Stimulated activated CD8-positive, alpha-beta memory T cell treated with anti-CD3 and anti-CD28 coated beads, Interleukin-7, amount 100 ng/mL, for 4 hours (primary cell): ENCODE results near the gene PPP1R36.
"Not testable (repeated sequence)": the region's sequence is repeated elsewhere in the genome, so short reads cannot be mapped to it uniquely, and the experiment has no call there.

Experiments
- DNase-seq, 2 donors: peaks; one replicate each; pipeline ENCODE4 v3.0.0-alpha.2; 2020; ENCODE audit warnings: low read depth in 2 of 2

The PPP1R36 gene

DNA sequence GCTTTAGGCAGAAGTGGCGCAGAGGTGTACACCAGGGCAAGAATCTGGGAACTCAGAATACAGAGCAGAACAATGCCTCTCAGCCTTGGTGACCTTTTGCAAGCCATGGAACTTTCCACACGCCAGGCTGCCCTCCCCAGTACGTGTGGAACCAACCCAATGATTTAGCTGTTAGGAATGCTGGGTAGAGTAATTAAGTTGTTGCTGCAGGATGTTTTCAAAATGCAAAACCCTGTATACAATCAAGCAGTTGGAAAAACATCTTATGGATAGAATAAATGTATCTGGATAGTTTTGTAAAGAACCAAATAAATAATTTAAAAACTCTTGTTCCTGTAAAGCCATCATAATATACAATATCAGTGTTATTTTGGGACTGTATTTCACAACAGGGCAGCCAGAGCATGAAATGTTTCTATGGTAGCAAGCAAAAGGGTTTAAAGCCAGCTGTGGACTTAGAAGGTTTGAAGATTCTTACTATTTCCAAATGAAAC lies 19.4 kb downstream of the PPP1R36 start:
- no peak for DNase-seq

GRCh38 chr14:64569646-64570045 lies 19.9 kb downstream of the PPP1R36 start:
- not testable (repeated sequence) for DNase-seq

DNA sequence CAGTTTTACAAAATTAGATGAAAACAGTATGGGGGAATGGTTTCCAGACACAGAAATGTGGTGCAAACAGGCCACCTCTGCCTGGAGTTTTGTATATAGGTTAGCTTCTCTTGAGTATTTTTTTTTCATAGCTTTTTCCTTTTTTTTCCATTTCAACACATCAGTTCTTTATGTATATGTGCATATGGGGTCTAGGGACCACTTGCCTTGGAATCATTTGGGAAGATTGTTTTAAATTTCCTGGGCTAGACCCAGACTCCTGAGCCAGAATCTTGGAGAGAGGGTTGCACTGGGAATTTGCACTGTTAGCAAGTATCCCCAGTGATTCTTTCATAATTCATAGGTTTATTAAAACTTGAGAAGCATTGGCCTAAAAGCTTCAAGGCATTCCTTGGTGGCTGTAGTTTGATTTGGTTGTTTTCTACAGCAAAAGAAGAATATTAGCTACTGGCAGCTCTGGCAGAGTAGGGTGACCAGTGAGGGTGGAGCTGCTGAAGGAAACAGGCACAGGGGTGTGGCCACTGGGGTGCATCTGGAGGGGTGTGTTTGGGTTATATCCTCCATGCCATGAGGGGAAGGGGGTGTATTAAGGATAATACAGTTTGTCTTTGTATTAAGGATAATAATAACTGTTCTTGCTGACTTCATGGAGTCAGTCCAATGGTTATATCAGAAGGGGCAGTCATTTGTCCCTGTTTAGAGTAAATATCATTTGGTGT lies 22.8 kb downstream of the PPP1R36 start:
- DNase-seq, result no peak

DNA sequence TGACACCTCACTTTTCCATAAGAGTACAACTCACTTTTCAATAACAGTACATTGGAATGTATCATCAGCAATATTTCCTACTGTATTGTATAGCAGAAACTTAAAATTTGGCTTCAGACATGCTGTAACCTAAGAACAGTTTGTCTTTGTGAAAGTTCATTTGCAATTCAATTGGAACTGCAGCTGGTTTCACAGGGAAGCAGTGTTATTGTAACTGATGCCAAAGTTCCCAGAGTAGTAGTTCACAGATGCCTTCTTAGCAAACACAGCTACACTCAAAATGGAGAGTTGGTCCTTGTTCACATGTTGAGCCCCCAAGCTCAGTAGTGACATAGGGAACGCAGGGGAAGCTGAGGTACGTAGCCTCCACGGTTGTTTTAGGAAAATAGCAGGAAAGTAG lies 23.3 kb downstream of the PPP1R36 start:
- no peak for DNase-seq

DNA sequence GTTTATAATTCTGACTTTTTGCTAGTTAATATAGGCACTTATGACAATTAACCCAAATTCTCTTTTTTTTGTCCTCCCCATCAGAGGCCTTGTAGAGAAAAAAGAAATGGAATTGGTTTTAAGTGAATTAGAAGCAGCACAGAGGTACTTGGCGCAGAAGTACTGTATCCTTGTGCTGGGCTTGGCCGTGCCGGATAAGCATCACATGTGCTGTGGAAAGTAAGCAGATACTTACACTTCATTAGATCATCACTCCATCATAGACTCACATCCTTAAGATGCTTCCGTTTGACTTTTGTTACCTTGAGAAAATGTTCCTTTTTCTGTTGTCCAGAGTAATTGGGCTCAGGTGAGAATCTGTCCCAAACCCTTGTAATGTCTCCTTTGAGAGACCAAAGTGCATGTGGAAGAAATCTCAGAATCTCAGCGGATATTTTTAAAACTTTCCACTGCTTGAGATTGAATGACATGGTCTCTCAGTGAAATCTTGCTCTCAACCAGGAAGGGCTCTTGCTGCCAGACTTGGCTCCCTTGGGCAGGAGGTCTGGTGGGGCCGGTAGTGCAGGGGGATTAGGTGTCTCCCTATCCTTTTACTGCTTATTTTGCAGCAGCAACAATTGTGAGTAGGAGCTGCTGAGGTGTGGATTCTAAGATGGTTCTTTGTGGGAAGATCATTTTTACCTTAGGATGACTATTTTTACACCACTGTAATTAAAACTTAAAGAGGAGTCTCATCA lies 24.8 kb downstream of the PPP1R36 start:
- DNase-seq, result no peak

- DNase-seq, result no peak
Observed at GRCh38 chr14:64577211-64577610, 27.4 kb downstream of the PPP1R36 start.

DNA sequence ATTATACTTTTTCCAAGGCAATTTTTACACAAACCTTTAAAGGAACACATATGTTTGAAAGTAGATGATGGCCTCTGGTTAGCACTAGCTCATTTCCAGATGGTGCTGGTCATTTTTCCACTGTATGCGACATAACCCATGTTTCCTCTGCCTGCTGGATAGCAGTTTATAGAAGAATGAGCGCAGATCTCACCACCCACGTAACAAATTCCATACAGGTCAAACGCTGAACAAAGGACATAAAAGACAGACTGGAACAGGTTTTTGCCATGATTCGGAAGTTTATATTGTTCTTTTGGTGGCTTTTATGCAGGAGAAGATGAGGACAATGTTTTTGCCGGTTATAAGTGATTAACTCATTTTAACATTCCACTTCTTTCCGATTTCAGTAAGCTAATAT lies 30.7 kb downstream of the PPP1R36 start:
- DNase-seq, result no peak

GRCh38 chr14:64581363-64581762 lies 31.6 kb downstream of the PPP1R36 start:
- DNase-seq, result no peak

DNA sequence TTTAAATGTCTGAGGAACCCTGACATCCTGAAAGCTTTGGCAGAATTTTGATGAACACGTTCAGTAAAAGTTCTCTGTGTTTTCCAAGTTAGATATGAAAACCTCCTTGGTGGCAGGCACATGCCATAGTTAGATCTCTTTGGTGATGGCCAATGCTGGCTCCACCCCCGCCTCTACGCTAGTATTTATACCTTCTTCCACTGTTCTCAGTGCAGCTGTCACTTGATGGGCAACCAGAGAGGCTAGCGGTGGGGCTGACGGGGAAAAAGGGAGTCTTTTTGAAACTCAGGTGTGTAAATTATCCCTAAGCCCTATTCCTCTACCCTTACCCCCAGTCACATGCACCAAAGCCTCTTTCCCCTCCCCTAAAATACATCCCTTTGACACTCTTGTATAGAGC lies 32.1 kb downstream of the PPP1R36 start:
- DNase-seq, result no peak

- no peak for DNase-seq
Observed at GRCh38 chr14:64584190-64584589, 34.4 kb downstream of the PPP1R36 start.

GRCh38 chr14:64591809-64592208 lies 42.0 kb downstream of the PPP1R36 start:
- DNase-seq, result no peak

DNA sequence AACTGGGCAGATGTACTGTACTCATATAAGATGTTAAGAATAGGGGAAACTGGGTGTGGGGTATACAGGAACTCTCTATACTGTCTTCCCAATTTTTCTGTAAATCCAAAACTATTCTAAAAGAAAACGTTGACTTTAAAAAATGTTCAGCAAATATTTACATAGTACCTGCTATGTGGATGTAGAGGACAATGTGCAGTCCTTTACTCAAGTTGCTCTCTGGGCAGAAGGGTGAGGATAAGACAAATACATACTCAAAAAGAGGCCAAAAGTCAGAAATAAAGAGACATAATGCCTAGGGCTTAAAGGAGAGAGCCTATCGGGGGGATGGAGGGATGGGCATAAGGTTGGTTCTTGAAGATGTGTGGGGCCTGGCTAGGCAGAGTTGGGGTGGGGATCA lies 44.7 kb downstream of the PPP1R36 start:
- DNase-seq, result no peak

DNA sequence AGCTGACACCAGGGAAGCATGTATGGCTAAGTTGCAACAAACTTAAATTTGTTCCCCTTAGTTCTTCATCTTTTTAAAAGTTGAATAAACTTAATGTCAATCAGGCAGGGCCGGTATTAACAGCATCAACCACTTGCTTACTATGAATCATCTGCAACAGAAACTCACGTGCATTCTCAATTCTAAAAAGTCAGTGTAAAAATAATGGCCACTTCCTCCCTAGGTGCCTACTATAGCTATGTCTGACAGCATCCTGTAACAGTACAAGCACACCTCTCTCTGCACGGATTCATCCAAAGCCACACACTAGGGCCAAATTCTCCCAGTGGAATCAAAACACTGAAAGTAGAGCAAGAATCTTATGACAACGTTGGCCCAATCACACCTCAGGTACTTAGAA lies 48.6 kb downstream of the PPP1R36 start:
- no peak for DNase-seq

DNA sequence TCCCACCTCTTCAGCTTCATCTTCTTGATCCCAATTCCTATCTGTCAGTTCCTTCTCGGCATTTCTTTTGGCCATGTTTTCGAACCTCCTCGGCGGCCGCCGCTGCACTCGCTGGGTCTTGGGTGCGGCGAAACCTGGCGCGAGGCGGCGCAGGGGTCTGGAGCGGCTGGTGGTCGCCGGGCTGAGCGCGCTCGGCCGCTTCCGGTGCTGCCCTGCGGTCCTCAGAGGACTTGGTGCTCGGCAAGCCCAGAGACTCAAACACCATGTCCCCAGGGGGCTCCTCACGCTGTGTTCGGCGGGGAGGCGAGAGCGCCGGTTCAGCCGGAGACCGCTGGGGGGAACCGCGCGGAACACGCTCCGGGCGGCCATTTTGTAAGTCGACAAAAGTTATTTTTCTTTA lies 51.8 kb downstream of the PPP1R36 start:
- DNase-seq, result no peak

DNA sequence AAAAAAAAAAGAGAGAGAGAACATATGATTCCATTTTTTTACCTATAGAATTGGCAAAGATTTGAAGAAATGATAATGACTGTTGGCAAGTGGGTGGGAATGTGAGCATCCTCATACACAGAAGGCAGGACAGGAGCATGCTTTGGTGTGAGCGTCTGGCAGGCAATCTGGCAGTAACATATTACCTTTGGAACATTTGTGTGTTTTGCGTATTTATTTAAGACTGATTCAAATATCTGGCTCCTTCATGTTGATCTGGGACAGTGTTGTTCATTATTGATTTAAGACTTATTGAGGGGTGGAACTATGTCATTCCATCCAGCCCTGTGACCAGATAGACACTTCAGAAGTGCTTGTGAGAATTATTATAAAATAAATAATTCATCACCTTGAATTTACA lies 53.1 kb downstream of the PPP1R36 start:
- no peak for DNase-seq

DNA sequence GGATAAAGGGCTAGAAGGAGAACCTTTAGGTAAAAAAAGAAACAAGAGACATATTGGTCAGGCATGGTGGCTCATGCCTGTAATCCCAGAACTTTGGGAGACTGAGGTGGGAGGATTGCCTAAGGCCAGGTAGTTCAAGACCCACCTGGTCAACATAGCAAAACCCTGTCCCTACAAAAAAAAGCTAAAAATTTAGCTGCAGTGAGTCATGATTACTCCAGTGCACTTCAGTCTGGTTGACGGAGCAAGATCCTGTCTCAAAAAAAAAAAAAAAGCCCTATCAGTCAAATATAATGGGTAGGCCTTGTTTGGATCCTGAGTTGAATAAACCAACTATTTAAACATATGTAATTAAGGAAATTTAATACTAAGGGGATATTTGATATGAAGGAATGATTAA lies 54.2 kb downstream of the PPP1R36 start:
- DNase-seq, result no peak

DNA sequence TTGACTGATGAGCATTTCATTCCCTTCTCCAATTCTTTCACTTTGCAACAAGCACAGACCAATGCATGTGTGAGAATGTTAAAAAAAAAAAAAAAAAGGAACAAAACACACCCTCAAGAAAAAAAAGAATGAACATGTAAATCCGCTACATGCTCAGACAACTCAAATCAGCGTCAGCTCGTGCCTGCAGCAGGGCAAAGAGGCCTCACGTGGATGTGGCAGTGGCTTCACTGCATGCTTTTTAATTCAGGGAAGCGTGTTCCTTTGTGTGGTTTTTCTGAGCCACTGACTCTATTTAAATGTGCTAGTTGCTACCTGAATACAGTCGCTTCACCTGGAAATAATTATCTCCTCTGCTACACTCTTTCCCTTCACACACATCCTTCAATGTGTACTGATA lies 55.1 kb downstream of the PPP1R36 start:
- no peak for DNase-seq

DNA sequence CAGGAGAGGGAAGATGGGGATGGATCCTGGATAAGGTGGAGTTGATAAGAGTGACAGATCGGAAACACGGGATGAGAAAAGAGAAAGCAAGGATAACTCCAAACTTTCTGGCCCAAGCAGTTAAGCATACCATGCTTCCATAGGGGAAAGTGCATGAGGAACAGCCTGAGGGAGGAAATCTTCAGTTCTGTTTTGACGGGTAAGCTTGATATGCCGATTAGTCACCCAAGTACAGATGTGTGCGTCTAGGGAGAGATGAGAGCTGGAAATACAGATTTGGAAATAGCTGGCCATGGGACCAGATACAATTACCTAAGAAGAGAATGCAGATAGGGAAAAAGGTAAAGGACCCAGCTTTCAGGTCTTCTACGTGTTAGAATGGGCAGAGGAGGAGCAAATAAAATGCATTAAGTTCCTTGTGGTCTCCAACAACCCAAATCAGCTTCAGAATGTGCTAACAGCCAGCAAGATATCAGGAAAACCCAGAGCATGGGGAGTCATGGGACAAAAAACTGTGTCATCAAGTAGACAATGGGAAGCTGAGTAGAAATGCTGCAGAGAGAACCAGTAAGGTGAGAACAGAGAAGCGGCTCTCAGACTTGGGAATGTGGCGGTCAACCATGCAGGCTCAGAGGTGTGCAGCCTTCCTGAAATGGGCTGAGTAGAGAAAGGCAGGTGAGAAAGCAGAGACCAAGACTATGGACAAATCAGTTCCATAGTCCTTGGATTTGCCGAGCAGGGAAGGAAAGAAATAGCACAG lies 56.3 kb downstream of the PPP1R36 start:
- no peak for DNase-seq

- no peak for DNase-seq
Observed at GRCh38 chr14:64610049-64610746, 60.4 kb downstream of the PPP1R36 start.

DNA sequence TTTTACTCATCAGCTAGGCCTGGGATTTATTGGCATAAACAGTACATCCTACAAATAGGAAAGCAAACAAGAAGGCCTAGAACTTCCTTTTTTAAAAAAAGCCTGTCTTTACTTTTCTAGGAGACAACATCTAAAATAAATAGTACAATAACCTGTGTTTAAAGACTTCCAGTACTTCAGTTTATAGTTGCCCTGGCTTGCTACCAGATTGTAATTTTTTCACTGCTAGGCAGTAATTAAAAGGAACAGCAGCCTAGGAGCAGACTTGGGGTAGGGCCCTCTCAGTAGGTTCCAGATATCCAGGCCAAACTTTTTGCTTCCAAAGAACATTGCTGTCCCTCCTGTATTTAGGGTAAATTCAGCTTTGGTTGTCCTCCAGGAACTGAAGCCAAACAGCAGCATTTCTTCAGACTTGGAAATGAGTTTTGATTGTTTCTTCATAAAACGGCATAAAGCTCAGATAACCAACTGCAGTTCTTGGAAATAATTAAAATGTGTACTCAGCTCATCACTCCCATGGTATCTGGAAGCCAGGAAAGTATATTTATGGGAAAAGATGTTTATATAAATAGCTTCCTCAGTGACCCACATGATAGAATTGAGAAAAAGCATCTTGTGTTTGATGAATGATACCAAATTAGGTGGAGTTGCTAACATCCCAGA lies 61.7 kb downstream of the PPP1R36 start:
- DNase-seq, result no peak

DNA sequence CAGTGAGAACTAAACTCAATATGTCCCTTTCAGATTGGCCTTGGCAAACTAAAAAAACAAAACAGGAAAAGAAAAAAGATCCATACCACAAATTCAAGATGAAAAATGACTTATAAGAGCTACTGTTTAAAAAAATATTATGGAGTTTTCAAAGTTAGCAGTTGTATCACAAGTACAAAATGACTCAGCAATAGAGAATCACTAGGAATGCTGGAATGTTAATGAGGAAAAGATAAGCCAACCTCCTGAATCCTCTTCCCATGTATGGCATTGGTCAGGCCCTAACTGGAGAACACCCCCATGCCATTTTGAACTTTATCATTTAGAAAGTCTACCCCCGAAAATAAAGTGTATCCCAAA lies 62.2 kb downstream of the PPP1R36 start:
- no peak for DNase-seq
